Chondrocyte (in vitro differentiated cells): Measurements from ENCODE around the gene BAG1. TPM values are rescaled to one million over a fixed set of nuclear protein-coding genes. Genes with fewer than 3 reads are reported as not detected.

Experiments
- DNase-seq: peaks from one replicate; pipeline ENCODE4 v3.0.0; 2021; ENCODE audit warnings: mixed read lengths, low spot score
- H3K27ac Mint-ChIP-seq: one replicate; pipeline ENCODE4 v1.8.0; 2021; ENCODE audit warnings: mild to moderate bottlenecking, moderate library complexity, mixed read lengths; ENCODE audit not compliant: unreplicated experiment
- H3K27me3 Mint-ChIP-seq: 2 replicates; pipeline ENCODE4 v1.8.0; 2021; ENCODE audit warnings: low read depth, mixed read lengths
- H3K36me3 Mint-ChIP-seq: 2 replicates; pipeline ENCODE4 v1.8.0; 2021; ENCODE audit warnings: low read depth, mixed read lengths
- H3K4me1 Mint-ChIP-seq: 2 replicates; pipeline ENCODE4 v1.8.0; 2021; ENCODE audit warnings: low read depth, mild to moderate bottlenecking, mixed read lengths
- H3K4me3 Mint-ChIP-seq: one replicate; pipeline ENCODE4 v1.8.0; 2021; ENCODE audit warnings: mild to moderate bottlenecking, moderate library complexity, mixed read lengths; ENCODE audit not compliant: unreplicated experiment
- H3K9me3 Mint-ChIP-seq: 2 replicates; pipeline ENCODE4 v1.8.0; 2021; ENCODE audit warnings: low read depth, mixed read lengths
- total RNA-seq: library from RNA; stranded (reverse); gene quantifications from 3 replicates; pipeline ENCODE4 v1.2.1, GENCODE V29; 2021
- TF ChIP-seq, protein P1 (sequence below): fragments of 200-600 bp; sonication (generic); IDR thresholded peaks from 2 replicates; pipeline ENCODE4 v1.5.0; 2021; ENCODE audit warnings: antibody characterized with exemption, mild to moderate bottlenecking, moderate library complexity

Gene BAG1
- total RNA-seq, 1 donor from 2014 or later: 51.1 TPM

GRCh38 chr9:33239921-33240320 is 24.6 kb downstream of the BAG1 start, which contains the start of gene SPINK4:
Gene SPINK4 (plus strand): TSS chr9:33240167. CDS start chr9:33240209, 42 bp downstream.
- no peak for DNase-seq
- TF ChIP-seq, protein P1, sequence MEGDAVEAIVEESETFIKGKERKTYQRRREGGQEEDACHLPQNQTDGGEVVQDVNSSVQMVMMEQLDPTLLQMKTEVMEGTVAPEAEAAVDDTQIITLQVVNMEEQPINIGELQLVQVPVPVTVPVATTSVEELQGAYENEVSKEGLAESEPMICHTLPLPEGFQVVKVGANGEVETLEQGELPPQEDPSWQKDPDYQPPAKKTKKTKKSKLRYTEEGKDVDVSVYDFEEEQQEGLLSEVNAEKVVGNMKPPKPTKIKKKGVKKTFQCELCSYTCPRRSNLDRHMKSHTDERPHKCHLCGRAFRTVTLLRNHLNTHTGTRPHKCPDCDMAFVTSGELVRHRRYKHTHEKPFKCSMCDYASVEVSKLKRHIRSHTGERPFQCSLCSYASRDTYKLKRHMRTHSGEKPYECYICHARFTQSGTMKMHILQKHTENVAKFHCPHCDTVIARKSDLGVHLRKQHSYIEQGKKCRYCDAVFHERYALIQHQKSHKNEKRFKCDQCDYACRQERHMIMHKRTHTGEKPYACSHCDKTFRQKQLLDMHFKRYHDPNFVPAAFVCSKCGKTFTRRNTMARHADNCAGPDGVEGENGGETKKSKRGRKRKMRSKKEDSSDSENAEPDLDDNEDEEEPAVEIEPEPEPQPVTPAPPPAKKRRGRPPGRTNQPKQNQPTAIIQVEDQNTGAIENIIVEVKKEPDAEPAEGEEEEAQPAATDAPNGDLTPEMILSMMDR: no peak
- Mint-ChIP-seq H3K36me3 (no peaks in the 10 kb centered on the region), H3K4me3 (no peak within 1 kb of the TSS), H3K9me3 (no peaks in the 10 kb centered on the region), H3K27me3 (peaks cover 16% of the 10 kb centered on the region), H3K4me1 (no peaks in the 10 kb centered on the region), H3K27ac (no peak within 1 kb of the TSS)

GRCh38 chr9:33236571-33236970 is 27.9 kb downstream of the BAG1 start:
- Mint-ChIP-seq H3K4me3 (no peak overlapping the region), H3K36me3 (no peaks in the 10 kb centered on the region), H3K27me3 (peaks cover 13% of the 10 kb centered on the region), H3K4me1 (peaks cover 7% of the 10 kb centered on the region), H3K9me3 (no peaks in the 10 kb centered on the region), H3K27ac (no peak overlapping the region)
- DNase-seq: no peak
- TF ChIP-seq, protein P1: no peak

- H3K27me3 Mint-ChIP-seq: peaks cover 9% of the 10 kb centered on the region
- TF ChIP-seq, protein P1: no peak
- H3K27ac Mint-ChIP-seq: no peak overlapping the region
- no peaks in the 10 kb centered on the region for H3K36me3 Mint-ChIP-seq
- H3K4me1 Mint-ChIP-seq: peaks cover 7% of the 10 kb centered on the region
- no peak overlapping the region for H3K4me3 Mint-ChIP-seq
- DNase-seq: no peak
- no peaks in the 10 kb centered on the region for H3K9me3 Mint-ChIP-seq
These were observed 29.7 kb downstream of the BAG1 start for GRCh38 chr9:33234511-33235467.

- Mint-ChIP-seq H3K27ac (no peak overlapping the region), H3K9me3 (no peaks in the 10 kb centered on the region), H3K4me3 (no peak overlapping the region), H3K36me3 (no peaks in the 10 kb centered on the region), H3K4me1 (peaks cover 7% of the 10 kb centered on the region), H3K27me3 (peaks cover 9% of the 10 kb centered on the region)
- no peak for DNase-seq
- TF ChIP-seq, protein P1: no peak
These were observed 30.7 kb downstream of the BAG1 start for GRCh38 chr9:33233626-33234342.

- Mint-ChIP-seq H3K9me3 (no peaks in the 10 kb centered on the region), H3K27ac (no peak overlapping the region), H3K4me1 (peaks cover 7% of the 10 kb centered on the region), H3K36me3 (no peaks in the 10 kb centered on the region), H3K27me3 (peaks cover 13% of the 10 kb centered on the region), H3K4me3 (no peak overlapping the region)
- DNase-seq: no peak
- TF ChIP-seq, protein P1: no peak
These were observed 31.7 kb downstream of the BAG1 start for GRCh38 chr9:33232815-33233214.
